Osteocyte (in vitro differentiated cells): ENCODE measurements around the gene COLEC12. TPM values are rescaled to one million over a fixed set of nuclear protein-coding genes. Genes with fewer than 3 reads are reported as not detected.

Experiments used
- DNase-seq: peaks from one replicate; pipeline ENCODE4 v3.0.0; 2021; ENCODE audit warnings: mixed read lengths; ENCODE audit not compliant: unreplicated experiment; ENCODE audit errors: extremely low spot score
- H3K27ac Mint-ChIP-seq: one replicate; pipeline ENCODE4 v1.8.0; 2021; ENCODE audit warnings: mild to moderate bottlenecking, mixed read lengths; ENCODE audit not compliant: unreplicated experiment
- H3K27me3 Mint-ChIP-seq: one replicate; pipeline ENCODE4 v1.8.0; 2021; ENCODE audit warnings: mixed read lengths; ENCODE audit not compliant: unreplicated experiment
- H3K36me3 Mint-ChIP-seq: one replicate; pipeline ENCODE4 v1.8.0; 2021; ENCODE audit warnings: mixed read lengths; ENCODE audit not compliant: unreplicated experiment
- H3K4me1 Mint-ChIP-seq: one replicate; pipeline ENCODE4 v1.8.0; 2021; ENCODE audit warnings: mixed read lengths; ENCODE audit not compliant: unreplicated experiment
- H3K4me3 Mint-ChIP-seq: one replicate; pipeline ENCODE4 v1.8.0; 2021; ENCODE audit warnings: mild to moderate bottlenecking, moderate library complexity, mixed read lengths; ENCODE audit not compliant: unreplicated experiment
- H3K9me3 Mint-ChIP-seq: one replicate; pipeline ENCODE4 v1.8.0; 2021; ENCODE audit warnings: mixed read lengths; ENCODE audit not compliant: unreplicated experiment
- CTCF ChIP-seq: fragments of 200-600 bp; sonication (generic); IDR thresholded peaks from 2 replicates; pipeline ENCODE4 v1.5.0; 2021; ENCODE audit warnings: antibody characterized with exemption, mild to moderate bottlenecking, moderate library complexity
- total RNA-seq: library from RNA; stranded (reverse); gene quantifications from 2 replicates; pipeline ENCODE4 v1.2.1, GENCODE V29; 2021

COLEC12 gene
- total RNA-seq, 1 donor from 2014 or later = 113 TPM

- no peak overlapping the region for H3K4me3 Mint-ChIP-seq
- H3K9me3 Mint-ChIP-seq = no peaks in the 10 kb centered on the region
- peaks cover 32% of the 10 kb centered on the region for H3K36me3 Mint-ChIP-seq
- DNase-seq = no peak
- no peak overlapping the region for H3K27ac Mint-ChIP-seq
- no peaks in the 10 kb centered on the region for H3K27me3 Mint-ChIP-seq
- peaks cover 37% of the 10 kb centered on the region for H3K4me1 Mint-ChIP-seq
- TF ChIP-seq CTCF = no peak
Measured at GRCh38 chr18:463827-464541, 36.5 kb downstream of the COLEC12 start.

GRCh38 chr18:463403-463802 lies 37.1 kb downstream of the COLEC12 start:
- Mint-ChIP-seq H3K9me3 (no peaks in the 10 kb centered on the region), H3K27me3 (no peaks in the 10 kb centered on the region), H3K4me1 (peaks cover 39% of the 10 kb centered on the region), H3K36me3 (peaks cover 32% of the 10 kb centered on the region), H3K27ac (no peak overlapping the region), H3K4me3 (no peak overlapping the region)
- DNase-seq = no peak
- TF ChIP-seq CTCF = no peak

- no peak overlapping the region for H3K27ac Mint-ChIP-seq
- no peaks in the 10 kb centered on the region for H3K9me3 Mint-ChIP-seq
- H3K4me3 Mint-ChIP-seq = no peak overlapping the region
- no peaks in the 10 kb centered on the region for H3K27me3 Mint-ChIP-seq
- no peak for DNase-seq
- H3K4me1 Mint-ChIP-seq = peaks cover 44% of the 10 kb centered on the region
- TF ChIP-seq CTCF = no peak
- peaks cover 32% of the 10 kb centered on the region for H3K36me3 Mint-ChIP-seq
Measured at GRCh38 chr18:461762-462161, 38.7 kb downstream of the COLEC12 start.

GRCh38 chr18:460791-461190 lies 39.7 kb downstream of the COLEC12 start:
- Mint-ChIP-seq H3K36me3 (peaks cover 32% of the 10 kb centered on the region), H3K27ac (no peak overlapping the region), H3K27me3 (no peaks in the 10 kb centered on the region), H3K9me3 (no peaks in the 10 kb centered on the region), H3K4me3 (no peak overlapping the region), H3K4me1 (peaks cover 46% of the 10 kb centered on the region)
- TF ChIP-seq CTCF = no peak
- DNase-seq = no peak

- TF ChIP-seq CTCF = no peak
- Mint-ChIP-seq H3K27me3 (no peaks in the 10 kb centered on the region), H3K36me3 (peaks cover 32% of the 10 kb centered on the region), H3K27ac (no peak overlapping the region), H3K4me3 (no peak overlapping the region), H3K9me3 (no peaks in the 10 kb centered on the region), H3K4me1 (peaks cover 49% of the 10 kb centered on the region)
- DNase-seq = no peak
Measured at GRCh38 chr18:459814-460593, 40.5 kb downstream of the COLEC12 start.
